Muscle layer of colon (tissue), 2 donors: ENCODE measurements around the gene CYBC1.

Experiments used
- H3K27ac ChIP-seq: one replicate; pipeline ENCODE4 v1.7.0; 2013; ENCODE audit warnings: low read depth, mild to moderate bottlenecking, low read length, moderate library complexity
- H3K27me3 ChIP-seq, 2 donors: one replicate each; pipeline ENCODE4 v1.7.0; 2013; ENCODE audit warnings: low read length in 2 of 2, mild to moderate bottlenecking in 2 of 2; ENCODE audit not compliant: insufficient read depth in 2 of 2, control insufficient read depth in 1 of 2
- H3K36me3 ChIP-seq: one replicate; pipeline ENCODE4 v1.7.0; 2013; ENCODE audit warnings: mild to moderate bottlenecking, low read length; ENCODE audit not compliant: insufficient read depth
- H3K4me1 ChIP-seq: one replicate; pipeline ENCODE4 v1.7.0; 2013; ENCODE audit warnings: mild to moderate bottlenecking, low read length; ENCODE audit not compliant: insufficient read depth
- H3K4me3 ChIP-seq, 2 donors: one replicate each; pipeline ENCODE4 v1.7.0; 2013; ENCODE audit warnings: low read length in 2 of 2, low read depth in 1 of 2, mild to moderate bottlenecking in 1 of 2, moderate library complexity in 1 of 2
- H3K9ac ChIP-seq: one replicate; pipeline ENCODE4 v1.7.0; 2013; ENCODE audit warnings: low read length
- H3K9me3 ChIP-seq: one replicate; pipeline ENCODE4 v1.7.0; 2013; ENCODE audit warnings: mild to moderate bottlenecking, low read length
- donor health status: abdominal sarcoma.
- donor health status: Adenocarcinoma of cecum.

CYBC1 gene

DNA sequence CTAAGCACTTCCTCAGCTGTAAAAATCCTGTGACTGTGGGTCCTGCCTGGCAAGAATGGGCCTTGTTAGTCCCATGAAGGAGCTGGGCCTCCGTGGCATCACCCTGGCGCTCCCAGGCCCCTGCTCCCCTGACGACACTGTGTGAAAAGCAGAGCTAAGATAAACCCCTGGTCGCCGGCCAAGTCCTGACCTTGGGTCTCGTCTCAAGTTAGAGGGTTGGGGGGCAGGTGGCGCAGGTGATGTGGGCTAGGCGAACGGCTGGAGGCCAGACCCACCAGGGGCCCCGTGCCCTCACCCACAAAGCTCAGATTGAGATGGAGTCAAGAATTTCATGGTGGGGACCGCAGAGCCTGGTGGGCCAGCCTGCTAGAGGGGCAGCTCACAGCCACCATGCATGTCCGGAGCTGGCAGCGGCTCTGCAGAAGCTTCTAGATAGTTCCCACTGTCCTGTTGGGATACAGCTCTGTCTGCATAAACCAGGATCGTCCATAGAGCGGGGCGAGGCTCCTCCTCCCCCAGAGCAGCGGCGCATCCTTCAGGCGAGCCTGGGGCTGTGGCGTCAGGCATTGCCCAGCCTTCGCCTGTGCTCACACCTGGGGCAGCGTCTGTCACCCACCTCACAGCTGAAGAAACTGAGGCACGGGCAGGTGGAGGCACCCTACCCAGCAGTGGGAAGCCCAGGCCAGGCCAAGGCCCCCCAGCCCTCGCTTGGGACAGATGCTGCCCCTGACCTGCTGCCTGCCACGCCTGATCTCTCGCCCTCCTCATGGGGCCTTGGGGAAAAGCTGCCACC, 12.0 kb downstream of the CYBC1 start:
- H3K9me3 ChIP-seq: no peaks in the 10 kb centered on the region
- no peaks in the 10 kb centered on the region for H3K4me1 ChIP-seq
- no peaks in the 10 kb centered on the region for H3K27me3 ChIP-seq
- H3K36me3 ChIP-seq: peaks cover 8% of the 10 kb centered on the region
- no peak overlapping the region for H3K27ac ChIP-seq
- H3K4me3 ChIP-seq: no peak overlapping the region
- no peak overlapping the region for H3K9ac ChIP-seq

DNA sequence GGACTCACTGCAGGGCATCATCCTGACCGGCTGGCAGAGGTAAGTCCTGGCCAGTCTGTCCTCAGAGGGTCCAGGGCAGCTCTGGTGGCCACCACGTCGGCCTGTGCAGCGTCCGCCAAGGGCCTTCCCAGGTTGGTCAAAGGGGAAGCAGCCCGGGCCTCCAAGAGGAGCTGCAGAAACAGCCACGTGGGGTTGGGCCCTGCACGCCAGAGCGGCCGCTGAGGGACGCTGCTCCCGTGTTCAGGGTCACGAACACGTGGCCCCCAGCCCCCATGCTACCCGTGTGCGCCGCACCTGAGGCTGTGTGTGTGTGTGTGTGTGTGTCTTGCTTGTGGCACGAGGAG, 13.3 kb downstream of the CYBC1 start:
- no peak overlapping the region for H3K27ac ChIP-seq
- H3K27me3 ChIP-seq: no peaks in the 10 kb centered on the region
- H3K9ac ChIP-seq: no peak overlapping the region
- no peaks in the 10 kb centered on the region for H3K4me1 ChIP-seq
- no peak overlapping the region for H3K4me3 ChIP-seq
- no peaks in the 10 kb centered on the region for H3K36me3 ChIP-seq
- no peaks in the 10 kb centered on the region for H3K9me3 ChIP-seq

DNA sequence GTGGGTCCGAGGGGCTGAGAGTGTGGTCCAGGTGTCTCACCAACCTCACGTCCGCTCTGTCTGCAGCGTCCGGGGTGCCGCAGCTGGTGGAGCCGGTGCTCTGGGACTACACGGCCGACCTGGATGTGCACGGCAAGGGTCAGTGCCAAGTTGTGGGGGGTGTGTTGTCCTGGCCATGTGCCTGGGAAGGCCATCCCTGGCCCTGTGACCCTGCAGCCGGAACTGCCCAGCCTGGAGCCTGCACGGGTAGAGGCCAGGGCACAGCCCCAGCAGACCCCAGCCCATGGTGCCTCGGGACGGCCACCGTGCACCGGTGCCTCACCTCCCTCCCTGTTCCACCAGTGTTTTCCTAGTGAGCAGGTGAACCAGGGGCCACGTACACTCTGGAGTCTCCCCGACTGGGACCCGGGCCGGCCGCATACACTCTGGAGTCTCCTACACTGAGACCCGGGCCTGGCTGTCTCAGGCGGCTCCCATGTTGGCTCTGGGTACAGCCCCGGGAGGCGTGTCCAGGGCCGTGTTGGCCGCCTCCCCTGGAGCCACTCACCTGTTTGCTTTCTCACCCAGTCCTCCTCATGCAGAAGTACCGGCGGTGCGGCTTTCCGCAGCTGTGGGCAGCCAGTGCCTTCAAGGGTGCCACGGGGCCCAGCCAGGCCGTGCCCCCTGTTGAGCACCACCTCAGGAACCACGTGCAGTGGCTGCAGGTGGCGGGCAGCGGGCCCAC, 13.8 kb downstream of the CYBC1 start:
- Histone ChIP-seq H3K4me3 (no peak overlapping the region), H3K4me1 (no peaks in the 10 kb centered on the region), H3K9ac (no peak overlapping the region), H3K27me3 (no peaks in the 10 kb centered on the region), H3K27ac (no peak overlapping the region), H3K9me3 (no peaks in the 10 kb centered on the region), H3K36me3 (no peaks in the 10 kb centered on the region)

DNA sequence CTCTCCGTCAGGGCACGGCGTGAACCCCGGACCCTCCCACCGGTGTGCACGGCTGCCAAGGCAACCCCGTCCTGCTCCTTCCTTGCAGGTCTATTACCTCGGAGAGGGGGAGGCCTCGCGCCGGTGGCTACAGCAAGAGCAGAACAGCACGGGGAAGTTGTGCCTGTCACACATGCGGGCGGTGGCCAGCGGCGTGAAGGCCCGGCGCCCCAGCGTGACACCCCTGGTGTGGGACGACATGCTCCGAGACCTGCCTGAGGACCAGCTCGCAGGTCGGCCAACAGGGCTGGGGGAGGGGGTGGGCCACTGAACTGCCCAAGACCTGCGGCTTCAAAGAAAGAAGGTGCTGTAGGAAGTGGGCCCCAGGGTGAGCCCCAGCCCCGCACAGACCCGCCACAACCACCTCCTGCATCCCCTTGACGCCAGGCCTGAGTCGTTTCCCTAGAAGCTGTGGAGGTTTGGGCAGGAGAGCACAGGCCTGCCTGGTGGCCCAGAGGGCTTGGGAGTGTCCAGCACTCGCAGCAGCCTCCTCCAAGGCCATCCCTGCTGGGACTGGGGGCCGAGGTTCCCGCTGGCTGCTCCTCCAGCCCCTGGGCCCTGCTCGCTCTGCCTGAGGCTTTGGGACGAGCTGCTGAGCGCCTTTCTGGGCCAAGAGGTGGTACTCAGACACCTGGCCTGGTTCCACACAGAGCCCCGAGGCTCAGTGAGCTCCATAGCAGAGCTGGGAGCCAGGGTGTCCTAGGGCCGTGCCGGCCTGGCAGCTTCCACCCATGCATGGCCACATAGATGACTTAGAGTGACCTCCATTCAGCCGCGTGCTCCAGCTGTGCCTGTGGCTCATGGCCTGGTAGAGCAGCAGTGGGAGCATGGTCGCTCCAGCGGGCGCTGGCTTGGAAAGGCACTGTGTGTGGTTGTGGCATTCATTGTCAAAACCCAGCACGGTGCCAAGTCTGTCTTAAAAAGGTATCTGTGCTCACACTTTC, 14.7 kb downstream of the CYBC1 start:
- Histone ChIP-seq H3K27me3 (no peaks in the 10 kb centered on the region), H3K36me3 (no peaks in the 10 kb centered on the region), H3K9ac (no peak overlapping the region), H3K4me3 (no peak overlapping the region), H3K27ac (no peak overlapping the region), H3K9me3 (no peaks in the 10 kb centered on the region), H3K4me1 (no peaks in the 10 kb centered on the region)

DNA sequence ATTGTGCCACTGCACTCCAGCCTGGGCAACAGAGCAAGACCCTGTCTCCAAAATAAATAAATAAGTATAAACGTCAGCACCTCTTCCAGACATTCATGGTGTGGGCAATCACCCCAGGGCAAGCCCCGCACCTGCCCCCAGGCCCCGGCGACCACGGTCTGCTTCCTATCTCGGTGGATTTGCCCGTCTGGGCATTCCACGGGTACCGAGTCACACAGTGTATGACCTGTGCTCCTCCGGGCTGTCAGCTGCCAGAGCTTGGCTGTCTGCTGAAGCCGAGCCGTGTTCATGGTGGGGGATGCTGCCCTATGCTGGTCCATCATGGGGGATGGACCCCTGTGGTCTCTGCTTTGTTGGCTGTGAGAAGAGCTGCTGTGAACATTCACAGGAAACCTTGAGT, 15.4 kb downstream of the CYBC1 start:
- Histone ChIP-seq H3K4me1 (no peaks in the 10 kb centered on the region), H3K9me3 (no peaks in the 10 kb centered on the region), H3K36me3 (no peaks in the 10 kb centered on the region)

DNA sequence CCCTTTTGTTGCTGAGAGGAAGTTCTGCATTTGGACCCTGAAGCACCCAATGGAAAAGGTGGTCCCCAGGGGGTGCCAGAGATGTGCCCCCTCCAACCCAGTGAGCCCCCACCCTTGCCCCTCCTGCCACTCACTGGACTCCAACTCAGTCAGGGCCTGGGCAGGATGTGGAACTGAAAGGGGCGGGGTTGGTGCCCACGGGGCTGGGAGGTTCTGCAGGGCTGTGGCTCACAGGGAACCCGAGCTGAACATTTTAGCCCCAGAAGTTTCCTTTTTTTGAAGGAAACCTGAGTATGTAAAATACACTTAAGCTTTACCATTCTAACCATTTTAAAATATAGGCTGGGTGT, 16.4 kb downstream of the CYBC1 start:
- H3K27me3 ChIP-seq: no peaks in the 10 kb centered on the region
- H3K9ac ChIP-seq: no peak overlapping the region
- no peak overlapping the region for H3K27ac ChIP-seq
- H3K4me1 ChIP-seq: no peaks in the 10 kb centered on the region
- H3K36me3 ChIP-seq: no peaks in the 10 kb centered on the region
- no peak overlapping the region for H3K4me3 ChIP-seq
- H3K9me3 ChIP-seq: no peaks in the 10 kb centered on the region

More for the DNA sequence above, 15.4 kb downstream of the CYBC1 start:
- Histone ChIP-seq H3K27me3 (no peaks in the 10 kb centered on the region), H3K4me3 (no peak overlapping the region), H3K27ac (no peak overlapping the region), H3K9ac (no peak overlapping the region)

DNA sequence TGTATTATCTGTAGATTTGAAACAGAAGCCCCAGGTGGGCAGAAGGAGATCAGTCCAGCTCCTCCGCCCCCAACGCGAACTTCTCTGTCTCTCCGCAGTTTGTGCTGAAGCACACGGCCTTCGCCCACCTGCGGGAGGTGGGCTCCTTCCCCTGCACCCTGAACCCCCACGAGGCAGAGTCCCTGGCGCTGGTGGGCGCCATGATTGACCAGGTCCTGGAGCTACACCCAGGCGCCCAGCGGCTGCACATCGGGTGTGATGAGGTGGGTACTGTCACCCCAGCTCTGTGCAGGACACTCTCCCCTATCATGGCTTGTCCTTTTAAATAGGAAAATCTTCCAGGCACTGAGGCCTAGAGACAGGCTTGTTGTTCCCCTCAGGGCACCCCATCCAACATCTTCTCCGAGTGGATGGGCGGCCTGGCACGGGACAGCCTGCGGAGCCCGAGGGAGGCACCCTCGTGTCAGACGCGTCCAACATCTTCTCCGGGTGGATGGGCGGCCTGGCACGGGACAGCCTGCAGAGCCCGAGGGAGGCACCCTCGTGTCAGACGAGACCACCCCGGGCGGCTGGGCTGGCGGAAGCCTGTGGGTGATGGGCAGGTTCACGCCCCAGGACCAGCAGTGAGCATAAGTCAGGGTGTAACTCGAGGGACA, 16.9 kb downstream of the CYBC1 start:
- no peaks in the 10 kb centered on the region for H3K9me3 ChIP-seq
- no peak overlapping the region for H3K4me3 ChIP-seq
- H3K4me1 ChIP-seq: no peaks in the 10 kb centered on the region
- H3K36me3 ChIP-seq: no peaks in the 10 kb centered on the region
- no peak overlapping the region for H3K27ac ChIP-seq
- H3K9ac ChIP-seq: no peak overlapping the region
- H3K27me3 ChIP-seq: no peaks in the 10 kb centered on the region

DNA sequence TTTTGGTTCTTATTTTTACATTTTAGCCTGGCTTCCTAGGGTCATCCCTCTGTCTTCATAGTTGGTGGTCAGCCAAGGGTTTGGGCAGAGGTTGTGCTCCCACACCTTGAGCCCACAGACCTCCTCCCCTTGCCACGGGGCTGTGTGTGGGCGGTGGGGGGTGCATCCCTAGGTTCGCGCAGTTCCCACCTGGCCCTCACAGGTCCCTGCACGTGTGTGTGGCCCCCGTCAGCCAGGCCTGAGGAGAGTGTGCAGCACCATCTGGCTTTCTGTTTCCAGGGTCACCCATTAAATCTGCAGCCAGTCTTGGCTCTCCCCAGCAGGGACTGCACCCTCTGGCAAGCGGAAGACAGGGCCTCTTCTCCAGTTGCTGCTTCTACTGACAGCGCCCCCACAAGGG, 18.5 kb downstream of the CYBC1 start:
- no peaks in the 10 kb centered on the region for H3K4me1 ChIP-seq
- no peaks in the 10 kb centered on the region for H3K9me3 ChIP-seq
- no peak overlapping the region for H3K9ac ChIP-seq
- H3K36me3 ChIP-seq: no peaks in the 10 kb centered on the region
- no peak overlapping the region for H3K27ac ChIP-seq
- no peaks in the 10 kb centered on the region for H3K27me3 ChIP-seq
- no peak overlapping the region for H3K4me3 ChIP-seq

DNA sequence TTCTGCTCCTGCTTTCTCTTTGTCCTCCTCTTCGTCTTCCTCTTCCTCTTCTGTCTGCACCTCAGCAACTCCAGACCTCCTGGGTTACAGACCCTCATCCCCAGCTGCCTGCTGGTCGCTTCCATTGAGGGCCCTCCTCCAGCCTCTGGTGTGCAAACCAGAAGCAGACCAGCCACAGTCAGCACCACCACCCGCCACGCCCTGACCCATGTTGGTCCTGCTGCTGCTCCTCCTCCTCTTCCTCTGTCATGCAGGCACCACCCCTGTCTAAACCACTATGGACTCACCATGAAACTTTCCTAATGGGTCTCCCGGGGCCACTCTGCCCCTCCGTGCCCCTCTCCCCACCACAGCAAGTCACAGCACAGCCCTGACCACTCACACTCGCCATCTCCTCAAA, 20.7 kb downstream of the CYBC1 start:
- Histone ChIP-seq H3K27me3 (no peaks in the 10 kb centered on the region), H3K9ac (no peak overlapping the region), H3K4me3 (no peak overlapping the region), H3K36me3 (no peaks in the 10 kb centered on the region), H3K4me1 (no peaks in the 10 kb centered on the region), H3K27ac (no peak overlapping the region), H3K9me3 (no peaks in the 10 kb centered on the region)

DNA sequence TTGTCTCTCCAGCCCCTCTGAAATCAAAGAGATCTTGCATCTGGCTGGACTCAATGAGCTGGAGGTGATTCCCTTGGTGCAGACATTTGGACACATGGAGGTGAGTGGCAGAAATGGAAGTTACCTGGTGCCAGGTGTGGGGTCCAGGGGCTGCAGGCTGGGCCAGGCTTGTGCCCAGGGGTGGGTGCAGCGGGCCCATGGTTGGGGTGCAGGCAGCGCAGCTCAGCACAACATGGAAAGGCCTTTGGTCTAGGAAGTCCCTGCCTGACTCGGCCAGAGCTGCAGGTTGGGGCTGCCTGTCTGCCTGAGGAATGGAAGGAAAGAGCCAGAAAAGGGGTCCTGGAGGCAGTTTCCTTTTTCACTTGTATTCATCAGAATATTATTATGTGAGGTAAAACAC, 22.0 kb downstream of the CYBC1 start:
- H3K27me3 ChIP-seq: no peaks in the 10 kb centered on the region
- no peaks in the 10 kb centered on the region for H3K9me3 ChIP-seq
- no peaks in the 10 kb centered on the region for H3K4me1 ChIP-seq
- H3K9ac ChIP-seq: no peak overlapping the region
- H3K27ac ChIP-seq: no peak overlapping the region
- H3K36me3 ChIP-seq: no peaks in the 10 kb centered on the region
- H3K4me3 ChIP-seq: no peak overlapping the region

DNA sequence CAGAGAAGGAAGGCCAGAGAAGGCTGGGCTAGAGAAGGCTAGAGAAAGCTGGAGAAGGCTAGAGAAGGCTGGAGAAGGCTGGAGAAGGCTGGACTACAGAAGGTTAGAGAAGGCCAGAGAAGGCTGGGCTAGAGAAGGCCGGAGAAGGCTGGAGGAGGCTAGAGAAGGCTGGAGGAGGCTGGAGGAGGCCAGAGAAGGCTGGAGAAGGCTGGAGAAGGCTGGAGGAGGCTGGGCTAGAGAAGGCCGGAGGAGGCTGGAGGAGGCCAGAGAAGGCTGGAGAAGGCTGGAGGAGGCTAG, 25.7 kb downstream of the CYBC1 start:
- no peaks in the 10 kb centered on the region for H3K27me3 ChIP-seq
- H3K27ac ChIP-seq: no peak overlapping the region
- H3K9me3 ChIP-seq: no peaks in the 10 kb centered on the region
- H3K4me1 ChIP-seq: no peaks in the 10 kb centered on the region
- H3K4me3 ChIP-seq: no peak overlapping the region
- no peak overlapping the region for H3K9ac ChIP-seq
- no peaks in the 10 kb centered on the region for H3K36me3 ChIP-seq
